ENCODE data around the gene PRELID3B.

PRELID3B gene

GRCh38 chr20:59022754-59023153 lies 19.8 kb downstream of the PRELID3B start:
- no peaks in the 10 kb centered on the region for H3K9me3 ChIP-seq (ENCODE audit: control insufficient read depth, insufficient read depth, low read length)
- 0 out of 2 replicates have a peak, but pooled peaks cover 8% of the 10 kb centered on the region for H3F3A ChIP-seq (ENCODE audit: control insufficient read depth, insufficient read depth)
- H3K9me2 ChIP-seq (replicated peaks; ENCODE audit: control insufficient read depth, low read length), result no peaks in the 10 kb centered on the region
- no peak overlapping the region for H3K4me2 ChIP-seq (ENCODE audit: low read length)
- peaks cover 9% of the 10 kb centered on the region; the same call in 1 of the 2 replicates for H4K20me1 ChIP-seq (ENCODE audit: control insufficient read depth, insufficient read depth, low read depth, low read length)
- H3K27me3 ChIP-seq (ENCODE audit: control insufficient read depth, low read length), result no peaks in the 10 kb centered on the region
- no peak for TF ChIP-seq EZH2phosphoT487 (IDR thresholded peaks at IDR 0.05; ENCODE audit: borderline replicate concordance, low read length)
- TF ChIP-seq, protein P1, sequence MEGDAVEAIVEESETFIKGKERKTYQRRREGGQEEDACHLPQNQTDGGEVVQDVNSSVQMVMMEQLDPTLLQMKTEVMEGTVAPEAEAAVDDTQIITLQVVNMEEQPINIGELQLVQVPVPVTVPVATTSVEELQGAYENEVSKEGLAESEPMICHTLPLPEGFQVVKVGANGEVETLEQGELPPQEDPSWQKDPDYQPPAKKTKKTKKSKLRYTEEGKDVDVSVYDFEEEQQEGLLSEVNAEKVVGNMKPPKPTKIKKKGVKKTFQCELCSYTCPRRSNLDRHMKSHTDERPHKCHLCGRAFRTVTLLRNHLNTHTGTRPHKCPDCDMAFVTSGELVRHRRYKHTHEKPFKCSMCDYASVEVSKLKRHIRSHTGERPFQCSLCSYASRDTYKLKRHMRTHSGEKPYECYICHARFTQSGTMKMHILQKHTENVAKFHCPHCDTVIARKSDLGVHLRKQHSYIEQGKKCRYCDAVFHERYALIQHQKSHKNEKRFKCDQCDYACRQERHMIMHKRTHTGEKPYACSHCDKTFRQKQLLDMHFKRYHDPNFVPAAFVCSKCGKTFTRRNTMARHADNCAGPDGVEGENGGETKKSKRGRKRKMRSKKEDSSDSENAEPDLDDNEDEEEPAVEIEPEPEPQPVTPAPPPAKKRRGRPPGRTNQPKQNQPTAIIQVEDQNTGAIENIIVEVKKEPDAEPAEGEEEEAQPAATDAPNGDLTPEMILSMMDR (IDR thresholded peaks at IDR 0.05; ENCODE audit: low read depth, low read length, poor library complexity, severe bottlenecking), result no peak
- H3K27ac ChIP-seq (ENCODE audit: low read depth, low read length), result no peak overlapping the region
- H3K36me3 ChIP-seq (ENCODE audit: control insufficient read depth, low read length), result peaks cover 54% of the 10 kb centered on the region
- no peak overlapping the region for H3K4me3 ChIP-seq (ENCODE audit: low read length)
- H3K4me1 ChIP-seq (ENCODE audit: control insufficient read depth, low read length), result peaks cover under 1% of the 10 kb centered on the region; the same call in 1 of the 2 replicates
- peaks cover 22% of the 10 kb centered on the region for H3K79me2 ChIP-seq (ENCODE audit: control insufficient read depth, low read length)

- Histone ChIP-seq H3F3A (ENCODE audit: control insufficient read depth, insufficient read depth) (0 out of 2 replicates have a peak, but pooled peaks cover 8% of the 10 kb centered on the region), H3K9me3 (ENCODE audit: control insufficient read depth, insufficient read depth, low read length) (no peaks in the 10 kb centered on the region), H3K4me3 (ENCODE audit: low read length) (no peak overlapping the region), H3K27ac (ENCODE audit: low read depth, low read length) (no peak overlapping the region), H3K4me2 (ENCODE audit: low read length) (no peak overlapping the region), H3K4me1 (ENCODE audit: control insufficient read depth, low read length) (peaks cover 17% of the 10 kb centered on the region), H3K27me3 (ENCODE audit: control insufficient read depth, low read length) (no peaks in the 10 kb centered on the region), H3K36me3 (ENCODE audit: control insufficient read depth, low read length) (peaks cover 37% of the 10 kb centered on the region), H4K20me1 (ENCODE audit: control insufficient read depth, insufficient read depth, low read depth, low read length) (0 out of 2 replicates have a peak, but pooled peaks cover 6% of the 10 kb centered on the region), H3K79me2 (ENCODE audit: control insufficient read depth, low read length) (peaks cover 7% of the 10 kb centered on the region), H3K9me2 (replicated peaks; ENCODE audit: control insufficient read depth, low read length) (no peaks in the 10 kb centered on the region)
- no peak for TF ChIP-seq EZH2phosphoT487 (IDR thresholded peaks at IDR 0.05; ENCODE audit: borderline replicate concordance, low read length)
- TF ChIP-seq, protein P1 (IDR thresholded peaks at IDR 0.05; ENCODE audit: low read depth, low read length, poor library complexity, severe bottlenecking), result no peak
These were observed 21.5 kb downstream of the PRELID3B start for GRCh38 chr20:59020938-59021551.

- H3K27me3 ChIP-seq (ENCODE audit: control insufficient read depth, low read length), result no peaks in the 10 kb centered on the region
- TF ChIP-seq, protein P1 (IDR thresholded peaks at IDR 0.05; ENCODE audit: low read depth, low read length, poor library complexity, severe bottlenecking), result no peak
- TF ChIP-seq EZH2phosphoT487 (IDR thresholded peaks at IDR 0.05; ENCODE audit: borderline replicate concordance, low read length), result no peak
- no peaks in the 10 kb centered on the region for H4K20me1 ChIP-seq (ENCODE audit: control insufficient read depth, insufficient read depth, low read depth, low read length)
- no peaks in the 10 kb centered on the region for H3K9me2 ChIP-seq (replicated peaks; ENCODE audit: control insufficient read depth, low read length)
- peaks cover 20% of the 10 kb centered on the region for H3K4me1 ChIP-seq (ENCODE audit: control insufficient read depth, low read length)
- H3K79me2 ChIP-seq (ENCODE audit: control insufficient read depth, low read length), result no peaks in the 10 kb centered on the region
- H3K36me3 ChIP-seq (ENCODE audit: control insufficient read depth, low read length), result peaks cover 19% of the 10 kb centered on the region
- H3K4me2 ChIP-seq (ENCODE audit: low read length), result no peak within 1 kb of the TSS
- H3F3A ChIP-seq (ENCODE audit: control insufficient read depth, insufficient read depth), result 0 out of 2 replicates have a peak, but pooled peaks cover 8% of the 10 kb centered on the region
- H3K4me3 ChIP-seq (ENCODE audit: low read length), result no peak within 1 kb of the TSS
- no peak within 1 kb of the TSS for H3K27ac ChIP-seq (ENCODE audit: low read depth, low read length)
- no peaks in the 10 kb centered on the region for H3K9me3 ChIP-seq (ENCODE audit: control insufficient read depth, insufficient read depth, low read length)
These were observed 23.4 kb downstream of the PRELID3B start, which contains the start of gene TUBB1 for GRCh38 chr20:59019217-59019616. Gene TUBB1, plus strand, starts transcription at chr20:59019429. Its CDS starts 94 bp downstream, at chr20:59019523.

Data from DOHH2 (cell line).